Endodermal cell (in vitro differentiated cells): ENCODE data around the gene PCDHGA8. TPM values are rescaled to one million over a fixed set of nuclear protein-coding genes. Genes with fewer than 3 reads are reported as not detected.
"Not testable (repeated sequence)": the region's sequence is repeated elsewhere in the genome, so short reads cannot be mapped to it uniquely, and the experiment has no call there.

Source experiments
- DNase-seq: peaks from one replicate; pipeline ENCODE4 v3.0.0-alpha.2; 2017
- H3K27ac ChIP-seq: 2 replicates; pipeline ENCODE4 v1.5.1; 2013; ENCODE audit warnings: mild to moderate bottlenecking, low read depth, low read length, moderate library complexity
- H3K27me3 ChIP-seq: 2 replicates; pipeline ENCODE4 v1.6.1; 2013; ENCODE audit warnings: mild to moderate bottlenecking, low read length, moderate library complexity; ENCODE audit not compliant: insufficient read depth, control insufficient read depth, poor library complexity, severe bottlenecking
- H3K36me3 ChIP-seq: 2 replicates; pipeline ENCODE4 v1.7.0; 2013; ENCODE audit warnings: mild to moderate bottlenecking, low read length, moderate library complexity; ENCODE audit not compliant: control insufficient read depth, insufficient read depth
- H3K4me1 ChIP-seq: one replicate; pipeline ENCODE4 v1.7.0; 2013; ENCODE audit warnings: low read length; ENCODE audit not compliant: control insufficient read depth, insufficient read depth
- H3K4me3 ChIP-seq: 2 replicates; pipeline ENCODE4 v1.5.1; 2013; ENCODE audit warnings: mild to moderate bottlenecking, low read length, moderate library complexity
- H3K9ac ChIP-seq: 2 replicates; pipeline ENCODE4 v1.6.1; 2013; ENCODE audit warnings: mild to moderate bottlenecking, low read length, moderate library complexity; ENCODE audit not compliant: poor library complexity, severe bottlenecking; ENCODE audit errors: extremely low read depth
- H3K9me3 ChIP-seq: 2 replicates; pipeline ENCODE4 v1.6.1; 2013; ENCODE audit warnings: mild to moderate bottlenecking, low read length, moderate library complexity; ENCODE audit not compliant: control insufficient read depth
- H3K27ac Mint-ChIP-seq: 2 replicates; pipeline ENCODE4 v1.8.0; 2020; ENCODE audit warnings: mixed read lengths
- H3K27me3 Mint-ChIP-seq: 2 replicates; pipeline ENCODE4 v1.8.0; 2021; ENCODE audit warnings: mild to moderate bottlenecking, mixed read lengths; ENCODE audit not compliant: insufficient read depth
- H3K36me3 Mint-ChIP-seq: 2 replicates; pipeline ENCODE4 v1.8.0; 2020; ENCODE audit warnings: low read depth, mixed read lengths
- H3K4me1 Mint-ChIP-seq: 2 replicates; pipeline ENCODE4 v1.8.0; 2020; ENCODE audit warnings: mixed read lengths
- H3K4me3 Mint-ChIP-seq: 2 replicates; pipeline ENCODE4 v1.8.0; 2020; ENCODE audit warnings: mild to moderate bottlenecking, moderate library complexity, mixed read lengths
- H3K9me3 Mint-ChIP-seq: 2 replicates; pipeline ENCODE4 v1.8.0; 2020; ENCODE audit warnings: mild to moderate bottlenecking, mixed read lengths
- CTCF ChIP-seq: fragments of 200-600 bp; sonication (generic); conservative IDR thresholded peaks from 2 replicates; pipeline ENCODE4 v1.5.0; 2021; ENCODE audit warnings: antibody characterized with exemption, mild to moderate bottlenecking
- WGBS, 2 experiments: methylation state at CpG; one replicate each; pipeline versions ENCODE4 v1.1.5 to v1.1.7; 2013; ENCODE audit warnings: missing lambda C conversion rate in 2 of 2, mixed read lengths in 1 of 2; ENCODE audit not compliant: insufficient coverage in 1 of 2, insufficient read length in 1 of 2; 5-methylcytosine and 5-hydroxymethylcytosine counted together
- total RNA-seq, 2 donors: library from RNA; stranded (reverse); fragmentation: NEBNext Ultra II Directional in 1 of 2; extraction: Animal tissue kit (Norgen Biotek cat#: 25700) in 1 of 2; gene quantifications; 2 replicates in 1 of 2; 3 replicates in 1 of 2; pipeline ENCODE4 v1.2.1, GENCODE V29; 2021

The PCDHGA8 gene
- total RNA-seq, 2 donors from 2014 or later, result 1.1 to 3.0 TPM

- H3K4me1 ChIP-seq, result no peaks in the 10 kb centered on the region
- H3K27me3 Mint-ChIP-seq, result peaks cover 4% of the 10 kb centered on the region
- WGBS, 2 experiments, result 93 to 95% methylated on average over 25 to 27 of the region's 27 CpGs
- H3K4me3 ChIP-seq, result no peak within 1 kb of the TSS
- H3K27ac ChIP-seq, result no peak within 1 kb of the TSS
- peaks cover 65% of the 10 kb centered on the region for H3K9me3 Mint-ChIP-seq
- no peak within 1 kb of the TSS for H3K9ac ChIP-seq
- DNase-seq, result peak; percentile 46
- no peaks in the 10 kb centered on the region for H3K4me1 Mint-ChIP-seq
- H3K9me3 ChIP-seq, result peaks cover 50% of the 10 kb centered on the region
- H3K27ac Mint-ChIP-seq, result no peak within 1 kb of the TSS
- no peaks in the 10 kb centered on the region for H3K36me3 ChIP-seq
- H3K36me3 Mint-ChIP-seq, result peaks cover 46% of the 10 kb centered on the region
- no peak for TF ChIP-seq CTCF
- no peak within 1 kb of the TSS for H3K4me3 Mint-ChIP-seq
- H3K27me3 ChIP-seq, result no peaks in the 10 kb centered on the region
Observed at GRCh38 chr5:141402553-141403243, 10.3 kb downstream of the PCDHGA8 start, which contains the start of gene PCDHGA9. Gene PCDHGA9, plus strand, starts transcription at chr5:141402778. Its CDS starts 175 bp downstream, at chr5:141402953.

GRCh38 chr5:141403387-141403786 is 11.0 kb downstream of the PCDHGA8 start:
- peaks cover 48% of the 10 kb centered on the region for H3K36me3 Mint-ChIP-seq
- H3K9me3 Mint-ChIP-seq, result peaks cover 63% of the 10 kb centered on the region

GRCh38 chr5:141407790-141408505 is 15.5 kb downstream of the PCDHGA8 start, which contains the start of gene PCDHGB6:
Gene PCDHGB6, plus strand, starts transcription at chr5:141408021. Its CDS starts 182 bp downstream, at chr5:141408203.
- peaks cover 35% of the 10 kb centered on the region for H3K9me3 ChIP-seq
- peak within 1 kb of the TSS; percentile 86 for H3K27ac ChIP-seq
- Mint-ChIP-seq H3K9me3 (peaks cover 35% of the 10 kb centered on the region), H3K36me3 (peaks cover 34% of the 10 kb centered on the region), H3K27ac (peak within 1 kb of the TSS; percentile 82), H3K27me3 (peaks cover 16% of the 10 kb centered on the region), H3K4me3 (peak within 1 kb of the TSS; percentile 71)
- not testable (repeated sequence) for H3K36me3 ChIP-seq, H3K4me1 ChIP-seq, H3K27me3 ChIP-seq, H3K4me1 Mint-ChIP-seq, H3K9ac ChIP-seq
- peak; percentile 90 for TF ChIP-seq CTCF
- peak within 1 kb of the TSS; percentile 76 for H3K4me3 ChIP-seq
- 38 to 51% methylated on average over 15 to 49 of the region's 51 CpGs for WGBS, 2 experiments
- DNase-seq, result peak; percentile 91

More at GRCh38 chr5:141403387-141403786, 11.0 kb downstream of the PCDHGA8 start:
- Mint-ChIP-seq H3K4me3 (no peak overlapping the region), H3K4me1 (no peaks in the 10 kb centered on the region), H3K27ac (no peak overlapping the region), H3K27me3 (peaks cover 7% of the 10 kb centered on the region)
- Histone ChIP-seq H3K27me3 (no peaks in the 10 kb centered on the region), H3K4me1 (no peaks in the 10 kb centered on the region), H3K4me3 (no peak overlapping the region), H3K36me3 (no peaks in the 10 kb centered on the region), H3K27ac (no peak overlapping the region), H3K9ac (no peak overlapping the region), H3K9me3 (peaks cover 49% of the 10 kb centered on the region)
- peak; percentile 22 for DNase-seq
- WGBS, 2 experiments, result 95 to 98% methylated on average over 15 to 22 of the region's 22 CpGs
- no peak for TF ChIP-seq CTCF
